Omental fat pad (tissue), 4 donors: ENCODE measurements around the gene BANP. TPM values are rescaled to one million over a fixed set of nuclear protein-coding genes. Genes with fewer than 3 reads are reported as not detected.
"Not testable (repeated sequence)": the region's sequence is repeated elsewhere in the genome, so short reads cannot be mapped to it uniquely, and the experiment has no call there.

ENCODE experiments used
- ATAC-seq: fragments of 150-250 bp; one replicate; pipeline ENCODE4 v1.9.1; 2016; ENCODE audit warnings: mild to moderate bottlenecking, moderate library complexity; ENCODE audit not compliant: low FRiP score
- DNase-seq: peaks from one replicate; pipeline ENCODE4 v3.0.0-alpha.2; 2019; ENCODE audit warnings: low spot score
- CTCF ChIP-seq, 3 donors: fragments of 450-650 bp; IDR thresholded peaks; one replicate each; pipeline ENCODE4 v1.5.1; 2016 to 2017; ENCODE audit warnings: antibody characterized with exemption in 3 of 3, mild to moderate bottlenecking in 3 of 3, moderate library complexity in 2 of 3
- total RNA-seq, 4 donors: library from RNA; depleted of rRNA; stranded (reverse); fragments of >200 nt; gene quantifications; one replicate each; pipeline ENCODE4 v1.1.0, GENCODE V29; 2016

BANP gene
- total RNA-seq, 4 donors from 2014 or later, result 20.5 to 35.8 (median 24.6) TPM

DNA sequence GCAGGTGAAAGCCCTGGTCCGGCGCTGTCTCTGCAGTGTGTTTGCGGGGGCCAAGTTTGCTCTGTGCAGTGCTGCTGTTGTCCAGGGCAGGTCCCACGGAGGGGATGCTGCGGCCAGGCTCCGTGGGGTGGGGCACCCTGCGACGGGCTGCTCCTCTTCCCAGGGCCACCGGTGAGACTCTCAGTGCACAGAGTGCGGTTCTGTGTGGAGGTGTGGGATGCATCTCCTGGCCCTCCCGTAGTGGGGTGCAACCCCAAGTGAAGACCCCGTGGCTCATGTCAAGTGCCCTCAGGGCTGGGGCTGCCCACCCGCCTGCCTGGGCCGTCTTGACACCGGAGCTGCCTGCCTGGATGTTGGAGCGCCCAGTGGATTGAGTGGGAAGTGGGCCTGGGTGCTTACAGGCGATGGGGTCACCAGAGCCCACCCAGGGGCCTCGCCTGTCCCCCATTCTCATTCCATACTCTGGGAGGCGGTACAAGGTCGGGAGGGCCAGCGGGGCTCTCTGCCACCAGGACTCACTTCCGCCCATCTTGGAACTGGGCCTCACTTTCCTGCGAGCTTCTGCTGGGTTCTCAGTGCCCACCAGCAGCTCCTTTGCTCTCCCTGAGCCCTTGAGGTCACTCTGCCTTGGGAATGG is 119.9 kb downstream of the BANP start:
- no peak for TF ChIP-seq CTCF (IDR thresholded peaks at IDR 0.05)
- DNase-seq (no peak), ATAC-seq (no peak)

GRCh38 chr16:88071908-88072307 is 120.7 kb downstream of the BANP start:
- TF ChIP-seq CTCF (IDR thresholded peaks at IDR 0.05), result no peak
- DNase-seq, result no peak
- ATAC-seq, result no peak

GRCh38 chr16:88072571-88073001 is 121.4 kb downstream of the BANP start:
- ATAC-seq (no peak), DNase-seq (no peak)
- no peak for TF ChIP-seq CTCF (IDR thresholded peaks at IDR 0.05)

- ATAC-seq (no peak), DNase-seq (no peak)
- no peak for TF ChIP-seq CTCF (IDR thresholded peaks at IDR 0.05)
Measured at GRCh38 chr16:88073201-88073721, 122.0 kb downstream of the BANP start.

- DNase-seq (no peak), ATAC-seq (no peak)
- TF ChIP-seq CTCF (IDR thresholded peaks at IDR 0.05), result no peak
Measured at GRCh38 chr16:88074041-88074440, 122.8 kb downstream of the BANP start.

- ATAC-seq, result no peak
- TF ChIP-seq CTCF (IDR thresholded peaks at IDR 0.05), result no peak
- DNase-seq, result no peak
Measured at GRCh38 chr16:88076211-88076931, 125.1 kb downstream of the BANP start.

- DNase-seq, ATAC-seq: not testable (repeated sequence)
Measured at GRCh38 chr16:88076932-88077320, 125.7 kb downstream of the BANP start.
